GM12878 (cell line): ENCODE data around the gene YBX1. TPM values are rescaled to one million over a fixed set of nuclear protein-coding genes. Genes with fewer than 3 reads are reported as not detected.

Experiments
- ATAC-seq: fragments of 200-7000 bp; cut with Tn5 transposase; 3 replicates; pipeline ENCODE4 v1.9.1; 2020; ENCODE audit warnings: mild to moderate bottlenecking, moderate library complexity
- BruUV-seq: library from RNA; stranded (reverse); fragments of 400-500 nt; replicated peaks from 2 replicates; lab custom pipeline; 2021; lab: Mats Ljungman, UMichigan
- CTCF ChIA-PET: fragments of 300-600 bp; sonication (Branson Sonifier 250); formaldehyde crosslinking; extraction: SDS; loops from one replicate; lab custom pipeline; 2021; ENCODE audit warnings: inconsistent platforms; lab: Yijun Ruan, JAX
- POLR2A ChIA-PET: fragments of 350-600 bp; formaldehyde crosslinking; extraction: SDS; loops from one replicate; lab custom pipeline; 2021; ENCODE audit warnings: inconsistent platforms; lab: Charles Lee
- RAD21 ChIA-PET: fragments of 300-600 bp; sonication (Branson Sonifier 250); formaldehyde crosslinking; loops from one replicate; lab custom pipeline; 2023; ENCODE audit warnings: antibody characterized with exemption; ENCODE audit not compliant: unreplicated experiment; lab: Charles Lee
- SMC1A ChIA-PET: fragments of 300-600 bp; sonication (Branson Sonifier 250); formaldehyde crosslinking; loops from one replicate; lab custom pipeline; 2023; ENCODE audit not compliant: unreplicated experiment, uncharacterized antibody; lab: Charles Lee
- DNase-seq: peaks from one replicate; pipeline ENCODE4 v3.0.0-alpha.2; 2011; ENCODE audit warnings: low read depth, low spot score
- FAIRE-seq: peaks from 3 replicates; lab custom pipeline; 2011; peaks lifted over from hg19 to GRCh38; lab: Jason Lieb, UNC
- H2AFZ ChIP-seq: 2 replicates; pipeline ENCODE4 v1.6.0; 2011; ENCODE audit warnings: low read depth, low read length, control low read depth; ENCODE audit not compliant: control insufficient read depth
- H3K27ac ChIP-seq: 2 replicates; pipeline ENCODE4 v1.5.1; 2011; ENCODE audit warnings: control low read depth; ENCODE audit not compliant: control insufficient read depth, insufficient read depth
- H3K27me3 ChIP-seq, 2 experiments: replicated peaks in 1 of 2; 2 replicates each; pipeline versions ENCODE4 v1.6.0 to v1.6.1; 2011; ENCODE audit warnings: low read length in 1 of 2; ENCODE audit not compliant: control insufficient read depth in 2 of 2, insufficient read depth in 2 of 2
- H3K36me3 ChIP-seq, 2 experiments: 2 replicates each; pipeline ENCODE4 v1.5.1; 2011; ENCODE audit warnings: low read length in 1 of 2; ENCODE audit not compliant: control insufficient read depth in 2 of 2, insufficient read depth in 2 of 2
- H3K4me1 ChIP-seq: 2 replicates; pipeline ENCODE4 v1.6.1; 2011; ENCODE audit warnings: mild to moderate bottlenecking, low read length, moderate library complexity, mixed read lengths; ENCODE audit not compliant: control insufficient read depth, insufficient read depth
- H3K4me2 ChIP-seq: 2 replicates; pipeline ENCODE4 v1.6.0; 2011; ENCODE audit warnings: control low read depth; ENCODE audit not compliant: control insufficient read depth, insufficient read depth
- H3K4me3 ChIP-seq: fragments of 200-600 bp; sonication (generic); 2 replicates; pipeline ENCODE4 v1.5.1; 2016
- H3K79me2 ChIP-seq: 2 replicates; pipeline ENCODE4 v1.6.0; 2011; ENCODE audit warnings: low read length; ENCODE audit not compliant: control insufficient read depth, insufficient read depth
- H3K9ac ChIP-seq: 2 replicates; pipeline ENCODE4 v1.8.0; 2011; ENCODE audit warnings: low read length, control low read depth, mixed read lengths; ENCODE audit not compliant: control insufficient read depth, insufficient read depth
- H3K9me3 ChIP-seq: replicated peaks from 3 replicates; pipeline ENCODE4 v1.5.1; 2011; ENCODE audit warnings: mild to moderate bottlenecking, low read length; ENCODE audit not compliant: control insufficient read depth, insufficient read depth
- H4K20me1 ChIP-seq: 2 replicates; pipeline ENCODE4 v1.6.0; 2011; ENCODE audit not compliant: control insufficient read depth, insufficient read depth
- DPF2 ChIP-seq: fragments of 450-650 bp; IDR thresholded peaks from 2 replicates; pipeline ENCODE4 v1.6.1; 2017; ENCODE audit warnings: mild to moderate bottlenecking
- ELK1 ChIP-seq: IDR thresholded peaks from 2 replicates; pipeline ENCODE4 v1.6.1; 2012; ENCODE audit warnings: low read depth, low read length, improper control_type of control experiment
- GATAD2B ChIP-seq: fragments of 450-650 bp; conservative IDR thresholded peaks from 2 replicates; pipeline ENCODE4 v1.6.1; 2017; ENCODE audit warnings: low read depth, mild to moderate bottlenecking, moderate library complexity
- IKZF1 ChIP-seq: fragments of 450-650 bp; conservative IDR thresholded peaks from 2 replicates; pipeline ENCODE4 v1.6.1; 2017; ENCODE audit warnings: antibody characterized with exemption, mild to moderate bottlenecking
- JUNB ChIP-seq: IDR thresholded peaks from 2 replicates; pipeline ENCODE4 v1.6.1; 2016; ENCODE audit warnings: antibody characterized with exemption, mild to moderate bottlenecking
- KDM1A ChIP-seq: fragments of 200-600 bp; sonication (generic); IDR thresholded peaks from 2 replicates; pipeline ENCODE4 v1.6.1; 2016; ENCODE audit warnings: borderline replicate concordance
- MTA2 ChIP-seq: fragments of 450-650 bp; IDR thresholded peaks from 2 replicates; pipeline ENCODE4 v1.6.1; 2016; ENCODE audit warnings: low read depth, mild to moderate bottlenecking, moderate library complexity
- NFXL1 ChIP-seq: fragments of 450-650 bp; IDR thresholded peaks from 2 replicates; pipeline ENCODE4 v1.6.1; 2017; ENCODE audit warnings: antibody characterized with exemption, mild to moderate bottlenecking, borderline replicate concordance
- NKRF ChIP-seq: fragments of 450-650 bp; conservative IDR thresholded peaks from 2 replicates; pipeline ENCODE4 v1.6.1; 2017; ENCODE audit warnings: mild to moderate bottlenecking, moderate library complexity
- NR2C1 ChIP-seq: fragments of 450-650 bp; IDR thresholded peaks from 2 replicates; pipeline ENCODE4 v1.6.1; 2017; ENCODE audit warnings: antibody characterized with exemption, mild to moderate bottlenecking, moderate library complexity
- PAX8 ChIP-seq: fragments of 450-650 bp; IDR thresholded peaks from 2 replicates; pipeline ENCODE4 v1.6.1; 2017; ENCODE audit warnings: mild to moderate bottlenecking, moderate library complexity
- POLR2AphosphoS5 ChIP-seq: IDR thresholded peaks from 2 replicates; pipeline ENCODE4 v1.6.1; 2011; ENCODE audit warnings: mild to moderate bottlenecking, low read length, inconsistent platforms
- SMC3 ChIP-seq: IDR thresholded peaks from 2 replicates; pipeline ENCODE4 v1.6.1; 2011; ENCODE audit warnings: low read length, improper control_type of control experiment, borderline replicate concordance
- SREBF1 ChIP-seq: IDR thresholded peaks from 2 replicates; pipeline ENCODE4 v1.6.1; 2012; ENCODE audit warnings: mild to moderate bottlenecking, low read length
- TCF12 ChIP-seq: IDR thresholded peaks from 2 replicates; pipeline ENCODE4 v1.6.1; 2011; ENCODE audit warnings: low read depth, mild to moderate bottlenecking, low read length
- TCF3 ChIP-seq: IDR thresholded peaks from 2 replicates; pipeline ENCODE4 v1.6.1; 2012; ENCODE audit warnings: low read depth, mild to moderate bottlenecking, low read length, borderline replicate concordance; ENCODE audit not compliant: insufficient read depth
- YBX1 ChIP-seq: fragments of 450-650 bp; IDR thresholded peaks from 2 replicates; pipeline ENCODE4 v1.6.1; 2016; ENCODE audit warnings: antibody characterized with exemption
- ZBTB4 ChIP-seq: fragments of 450-650 bp; formaldehyde crosslinking; IDR thresholded peaks from 2 replicates; pipeline ENCODE4 v1.4.0; 2022; ENCODE audit warnings: mild to moderate bottlenecking, moderate library complexity
- ZSCAN29 ChIP-seq: fragments of 450-650 bp; IDR thresholded peaks from 2 replicates; pipeline ENCODE4 v1.6.1; 2017; ENCODE audit warnings: mild to moderate bottlenecking, moderate library complexity
- WGBS: methylation state at CpG from one replicate; pipeline ENCODE4 v1.1.6; 2016; ENCODE audit warnings: low lambda C conversion rate; ENCODE audit not compliant: insufficient replicate concordance, insufficient coverage; ENCODE audit errors: missing lambda C conversion rate; 5-methylcytosine and 5-hydroxymethylcytosine counted together
- in situ Hi-C: fragments of 300-500 bp; cut with MboI; formaldehyde crosslinking; loops from 9 replicates; pipeline ENCODE4 v1.14.3; 2018; ENCODE audit warnings: mixed read lengths
- intact Hi-C: fragments of 100-400 bp; cut with micrococcal nuclease; formaldehyde crosslinking; loops from one replicate; pipeline ENCODE4 v1.14.2; 2022; ENCODE audit not compliant: unreplicated experiment
- polyA plus RNA-seq, 11 experiments: library from polyadenylated mRNA; depleted of rRNA in 4 of 11; unstranded in 6 of 11; stranded (reverse) in 5 of 11; fragments of >200 nt; fragmentation: Nextera tagmentation in 4 of 11; fragmentation: Illumina TruSeq in 1 of 11; extraction: Ambion mirVana in 4 of 11; extraction: Trizol in 1 of 11; gene quantifications; 1 replicate in 1 of 11; 2 replicates in 10 of 11; pipeline versions ENCODE4 v1.2.1 to v1.2.3, GENCODE V29; 2011 to 2016; ENCODE audit warnings: inconsistent platforms in 2 of 11, missing spikeins in 2 of 11, low read depth in 1 of 11
- total RNA-seq, 4 experiments: library from RNA; depleted of rRNA in 3 of 4; stranded (reverse); fragments of >200 nt in 3 of 4; fragmentation: Illumina TruSeq in 1 of 4; extraction: Trizol in 1 of 4; gene quantifications; 2 replicates each; pipeline versions ENCODE4 v1.2.1 to v1.2.3, GENCODE V29; 2013 to 2021

The YBX1 gene
- total and polyA plus RNA-seq, 10 of the 15 experiments (the other 5 are each of a cell fraction or from before 2014, with no cell fraction given) = 355 to 1,353 (median 858) TPM

GRCh38 chr1:42741706-42742105 lies 59.5 kb downstream of the YBX1 start:
- Histone ChIP-seq H3K36me3 (peaks cover 0 to 4% of the 10 kb centered on the region in 2 experiments; a peak in 2 of 4 replicates), H4K20me1 (no peaks in the 10 kb centered on the region), H2AFZ (no peak overlapping the region), H3K4me1 (peaks cover 8% of the 10 kb centered on the region), H3K27ac (no peak overlapping the region), H3K4me3 (no peak overlapping the region), H3K9me3 (no peaks in the 10 kb centered on the region), H3K79me2 (no peaks in the 10 kb centered on the region), H3K27me3 (no peaks in the 10 kb centered on the region), H3K4me2 (no peak overlapping the region), H3K9ac (no peak overlapping the region)
- POLR2A ChIA-PET = no interaction called here
- FAIRE-seq (no peak), DNase-seq (no peak), ATAC-seq (no peak)
- CTCF ChIA-PET = no interaction called here
- intact Hi-C loops = no loop called here
- RAD21 ChIA-PET = no interaction called here
- no TSS peak for BruUV-seq
- SMC1A ChIA-PET = no interaction called here
- TF ChIP-seq NKRF (no peak), YBX1 (no peak), ELK1 (no peak), NFXL1 (no peak), TCF3 (no peak), IKZF1 (no peak), SMC3 (no peak), TCF12 (no peak), MTA2 (no peak), JUNB (no peak), GATAD2B (no peak), SREBF1 (no peak), PAX8 (no peak), KDM1A (no peak), ZBTB4 (CRISPR knock-in tag) (no peak), POLR2AphosphoS5 (no peak), NR2C1 (no peak), DPF2 (no peak), ZSCAN29 (no peak)
- 47% methylated on average over 4 of the region's 4 CpGs for WGBS
- in situ Hi-C loops = no loop called here
